Mononuclear cell (primary cell): ENCODE measurements around the gene NRARP. TPM values are rescaled to one million over a fixed set of nuclear protein-coding genes. Genes with fewer than 3 reads are reported as not detected.

Experiments used
- H3K27me3 ChIP-seq: 2 replicates; pipeline ENCODE4 v1.6.0; 2011; ENCODE audit warnings: low read length, control low read depth; ENCODE audit not compliant: insufficient read depth
- H3K4me1 ChIP-seq: 2 replicates; pipeline ENCODE4 v1.5.1; 2011; ENCODE audit warnings: mild to moderate bottlenecking, low read length, control low read depth; ENCODE audit not compliant: insufficient read depth
- H3K4me3 ChIP-seq: 2 replicates; pipeline ENCODE4 v1.5.1; 2011; ENCODE audit warnings: mild to moderate bottlenecking, low read length, moderate library complexity
- H3K9me3 ChIP-seq: 2 replicates; pipeline ENCODE4 v1.5.1; 2011; ENCODE audit warnings: low read depth, mild to moderate bottlenecking, control low read depth, low read length
- total RNA-seq: library from RNA; depleted of rRNA; stranded (reverse); fragments of >200 nt; gene quantifications from one replicate; pipeline ENCODE4 v1.2.3, GENCODE V29; 2012

Gene NRARP
- total RNA-seq, 1 donor: 1.8 TPM

DNA sequence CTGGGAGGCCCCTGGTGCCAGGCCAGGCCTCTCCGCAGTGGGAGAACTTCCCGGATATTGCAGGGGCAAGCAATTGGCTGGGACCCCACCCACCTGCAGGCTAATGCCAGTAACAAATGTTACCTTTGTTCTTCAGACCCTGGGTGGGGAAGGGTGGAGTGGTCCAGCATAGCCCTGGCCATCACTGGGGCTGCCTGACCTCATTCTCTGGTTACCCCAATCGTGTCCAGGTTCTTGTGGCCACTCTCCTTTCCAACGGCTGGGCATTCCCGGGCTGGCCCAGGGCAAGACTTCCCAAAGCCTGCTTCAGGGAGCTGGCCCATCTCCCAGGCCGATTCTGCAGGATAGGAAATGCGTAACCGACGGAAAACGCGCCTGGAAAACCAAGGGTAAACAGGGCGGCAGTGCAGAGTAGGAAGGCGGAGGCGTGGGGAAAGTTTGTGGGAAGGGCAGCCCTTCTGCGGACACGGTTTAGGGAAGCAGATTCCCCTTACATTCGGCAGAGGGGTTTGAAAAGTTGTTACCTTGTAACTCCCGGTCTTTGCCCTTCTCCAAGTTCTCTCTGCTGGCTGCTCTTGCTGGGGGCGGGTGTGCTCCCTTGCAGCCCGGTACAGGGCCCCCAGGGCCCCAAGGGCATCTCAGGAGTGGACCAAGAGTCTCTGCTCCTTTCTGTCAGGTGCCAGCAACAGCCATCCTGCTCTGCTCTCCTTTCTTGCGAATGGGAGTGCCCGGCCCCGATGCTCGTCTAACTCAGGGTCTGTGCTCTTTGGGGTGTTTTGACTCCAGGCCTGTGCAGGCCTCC lies 3.5 kb downstream of the NRARP start:
- Histone ChIP-seq H3K27me3 (peaks cover 68% of the 10 kb centered on the region), H3K4me1 (peaks cover 30% of the 10 kb centered on the region), H3K4me3 (no peak overlapping the region), H3K9me3 (no peaks in the 10 kb centered on the region)

DNA sequence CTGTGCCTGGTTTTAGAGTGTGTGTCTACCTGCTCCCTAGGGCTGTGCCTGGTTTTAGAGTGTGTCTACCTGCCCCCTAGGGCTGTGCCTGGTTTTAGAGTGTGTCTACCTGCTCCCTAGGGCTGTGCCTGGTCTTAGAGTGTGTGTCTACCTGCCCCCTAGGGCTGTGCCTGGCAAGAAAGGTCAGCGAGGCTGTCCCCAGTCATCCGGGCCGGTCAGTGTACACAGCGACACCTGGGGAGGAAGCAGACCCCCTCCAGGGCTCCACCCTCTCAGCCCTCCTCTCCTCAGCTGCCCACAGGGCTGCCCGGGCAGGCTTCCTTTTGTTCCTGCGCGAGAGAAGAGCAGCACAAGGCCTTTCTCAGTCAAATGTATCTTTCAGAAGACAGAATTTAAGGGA lies 4.1 kb downstream of the NRARP start:
- Histone ChIP-seq H3K9me3 (no peaks in the 10 kb centered on the region), H3K4me3 (no peak overlapping the region), H3K27me3 (peaks cover 64% of the 10 kb centered on the region), H3K4me1 (peaks cover 27% of the 10 kb centered on the region)

DNA sequence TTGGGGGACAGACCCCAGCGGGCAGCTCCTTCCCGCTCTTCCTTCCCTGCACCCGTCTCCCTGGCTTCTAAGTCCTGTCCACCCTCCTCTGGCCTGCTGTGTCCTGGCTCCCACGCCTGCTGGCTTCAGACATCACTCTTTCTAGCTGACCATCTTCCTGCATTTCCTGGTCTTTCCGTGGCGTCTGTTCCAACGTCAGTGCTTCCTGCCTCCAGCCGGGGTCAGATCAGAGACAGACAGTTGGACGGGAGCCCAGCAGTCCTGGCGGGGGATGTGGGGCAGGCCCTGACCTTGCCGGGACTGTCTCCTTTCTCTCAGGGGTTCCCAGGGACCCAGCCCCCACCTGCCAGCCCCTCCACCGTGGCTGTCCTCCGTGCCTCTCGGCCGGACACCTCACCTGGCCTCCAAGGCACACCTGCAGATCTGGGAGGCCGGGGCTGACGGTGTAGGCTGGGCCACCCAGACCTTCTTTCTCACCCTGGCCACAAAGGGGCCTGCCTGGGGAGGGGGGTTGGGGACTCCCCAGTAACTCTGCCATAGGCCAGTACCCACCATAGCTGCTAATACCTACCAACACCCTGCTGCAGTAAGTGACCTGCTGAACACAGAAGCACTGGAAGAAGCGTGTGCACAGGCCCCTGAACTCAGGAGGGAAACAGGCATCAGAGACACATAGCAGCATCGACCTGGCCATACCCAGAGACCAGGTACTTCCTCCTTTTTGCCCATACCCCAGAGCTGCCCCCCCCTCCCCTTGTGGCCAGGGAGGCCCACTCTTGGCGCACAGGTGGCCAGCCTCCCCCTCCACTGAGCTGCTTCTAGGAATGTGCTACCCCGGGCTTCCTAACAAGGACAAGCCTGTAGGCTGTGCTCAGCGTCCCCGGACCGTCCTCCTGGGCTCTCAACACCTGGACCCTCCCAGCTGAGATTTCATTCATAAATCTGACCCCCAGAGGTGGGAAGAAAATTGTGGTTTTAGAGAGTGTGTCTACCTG lies 5.1 kb downstream of the NRARP start:
- no peak overlapping the region for H3K4me3 ChIP-seq
- peaks cover 22% of the 10 kb centered on the region for H3K4me1 ChIP-seq
- no peaks in the 10 kb centered on the region for H3K9me3 ChIP-seq
- H3K27me3 ChIP-seq: peaks cover 63% of the 10 kb centered on the region

DNA sequence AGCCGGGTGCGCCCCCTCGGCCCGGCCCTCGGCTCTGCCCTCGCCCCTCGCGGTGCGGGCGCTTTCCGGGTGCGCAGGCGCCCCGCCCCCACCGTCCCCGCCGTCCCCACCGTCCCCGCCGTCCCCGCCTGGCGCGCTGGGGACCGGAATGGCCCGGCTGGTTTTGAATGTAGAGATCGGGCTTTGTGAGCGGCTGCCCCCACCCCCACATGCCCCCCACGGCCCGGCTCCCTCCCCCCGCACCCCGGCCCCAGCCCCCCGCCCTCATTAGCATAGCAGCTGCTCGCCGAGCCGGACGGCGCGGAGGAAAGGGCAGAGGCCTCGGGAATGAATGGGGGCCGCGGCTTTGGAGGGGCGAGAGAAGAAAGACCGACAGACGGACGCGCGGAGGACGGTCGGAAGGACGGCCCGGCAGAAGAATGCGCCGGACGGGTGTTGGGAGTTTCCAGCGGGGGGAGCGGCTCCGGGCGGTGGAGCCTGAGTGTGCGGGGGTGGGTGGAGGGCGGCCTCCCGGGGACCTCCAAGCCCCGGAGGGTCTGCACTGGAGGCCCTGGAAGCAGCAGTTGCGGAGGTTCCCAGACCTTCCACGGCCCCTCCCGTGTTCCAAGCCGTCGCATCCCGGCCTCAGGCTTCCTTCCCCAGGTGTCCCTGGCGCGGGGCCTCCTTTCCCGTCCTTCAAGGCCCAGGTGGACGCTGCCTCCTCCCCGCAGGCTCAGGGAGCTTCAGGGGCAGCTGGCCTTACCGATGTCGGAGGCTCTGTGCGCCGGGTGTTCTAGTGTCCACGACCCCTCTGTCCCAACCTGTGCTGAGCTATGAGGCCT lies 6.0 kb downstream of the NRARP start:
- peaks cover 63% of the 10 kb centered on the region for H3K27me3 ChIP-seq
- peaks cover 15% of the 10 kb centered on the region for H3K4me1 ChIP-seq
- no peak overlapping the region for H3K4me3 ChIP-seq
- no peaks in the 10 kb centered on the region for H3K9me3 ChIP-seq

DNA sequence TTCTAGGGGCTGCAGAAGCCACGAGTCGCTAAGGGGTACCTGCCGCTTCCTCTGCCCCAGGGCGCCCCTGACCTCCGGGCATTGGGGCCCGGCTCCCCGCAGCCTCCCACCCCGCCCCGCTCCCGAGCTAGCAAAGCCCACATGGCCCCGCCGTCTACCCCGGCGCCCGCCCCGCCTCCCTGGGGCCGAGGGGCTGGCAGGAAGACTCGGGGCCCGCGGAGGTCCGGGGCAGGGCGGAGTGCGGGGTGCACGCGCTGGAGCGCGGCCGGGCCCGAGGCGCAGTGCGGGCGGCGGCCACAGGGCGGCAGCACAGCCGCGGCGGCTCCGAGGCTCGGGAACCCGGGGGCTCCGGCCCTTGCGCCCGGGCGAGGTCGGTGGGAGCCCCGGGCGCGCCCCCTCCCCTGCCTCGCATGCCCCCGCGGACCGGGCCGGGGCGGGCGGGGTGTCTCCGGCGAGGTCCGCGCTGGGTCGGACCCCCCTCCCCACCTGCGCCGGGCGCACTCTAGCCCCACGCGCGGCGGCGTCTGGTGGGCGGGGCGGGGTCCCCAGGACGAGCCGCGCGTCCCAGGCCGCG lies 6.7 kb downstream of the NRARP start:
- H3K9me3 ChIP-seq: no peaks in the 10 kb centered on the region
- H3K4me1 ChIP-seq: peaks cover 9% of the 10 kb centered on the region
- H3K4me3 ChIP-seq: no peak overlapping the region
- peaks cover 57% of the 10 kb centered on the region for H3K27me3 ChIP-seq

DNA sequence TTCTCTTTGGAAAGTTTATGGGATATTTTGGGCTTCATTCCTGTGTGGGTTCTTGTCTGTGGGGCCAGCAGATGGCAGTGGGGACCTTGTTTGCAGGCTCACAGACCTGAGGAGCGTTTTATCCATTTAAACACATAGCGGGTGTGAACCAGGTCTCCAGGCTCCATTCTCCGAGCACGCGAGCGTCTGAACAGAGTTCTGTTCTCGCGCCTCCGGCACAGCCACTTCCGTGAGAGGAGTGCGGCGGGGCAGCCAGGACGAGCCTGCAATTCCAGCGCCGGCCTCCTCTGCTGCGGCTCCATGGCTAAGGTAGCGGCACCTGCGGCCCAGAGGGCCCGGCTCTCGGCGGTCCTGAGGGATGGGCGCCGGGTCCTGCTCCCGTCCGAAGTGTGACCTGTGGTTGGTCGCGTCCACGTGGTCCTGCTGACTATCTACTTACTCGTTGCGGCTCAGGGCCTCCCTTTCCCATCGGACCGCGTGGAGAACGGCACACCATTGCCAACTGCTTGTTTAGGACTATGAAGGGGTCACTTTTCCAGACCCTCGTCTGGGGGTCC lies 7.3 kb downstream of the NRARP start:
- no peak overlapping the region for H3K4me3 ChIP-seq
- peaks cover 9% of the 10 kb centered on the region for H3K4me1 ChIP-seq
- H3K27me3 ChIP-seq: peaks cover 51% of the 10 kb centered on the region
- H3K9me3 ChIP-seq: no peaks in the 10 kb centered on the region

DNA sequence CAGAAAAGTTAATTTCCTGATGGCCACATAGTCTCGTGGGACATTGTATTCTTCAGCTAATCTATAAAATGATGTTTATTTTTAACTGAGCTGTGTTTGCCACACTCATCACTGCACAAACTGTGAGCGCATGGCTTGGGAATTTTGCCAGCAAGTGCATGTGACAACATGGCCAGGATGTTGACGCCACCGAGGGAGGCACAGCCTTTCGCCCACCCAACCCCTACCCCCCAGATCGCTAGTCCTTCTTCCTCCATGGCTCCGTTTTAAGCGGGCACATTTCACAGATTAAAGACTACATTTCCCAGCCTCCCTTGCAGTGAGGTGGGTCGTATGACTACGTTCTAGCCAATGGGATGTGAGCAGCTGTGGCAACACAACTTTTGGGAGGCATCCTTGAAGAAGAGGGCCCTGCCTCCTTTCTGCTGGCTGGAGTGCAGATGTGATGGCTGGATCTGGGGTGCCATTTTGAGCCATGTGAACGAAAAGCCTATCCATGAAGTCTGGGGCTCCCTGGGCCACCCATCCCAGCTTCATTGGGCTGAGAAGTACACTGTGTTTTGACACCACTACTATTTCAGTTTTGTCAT lies 7.9 kb downstream of the NRARP start:
- Histone ChIP-seq H3K4me1 (peaks cover 9% of the 10 kb centered on the region), H3K27me3 (peaks cover 45% of the 10 kb centered on the region), H3K4me3 (no peak overlapping the region), H3K9me3 (no peaks in the 10 kb centered on the region)

DNA sequence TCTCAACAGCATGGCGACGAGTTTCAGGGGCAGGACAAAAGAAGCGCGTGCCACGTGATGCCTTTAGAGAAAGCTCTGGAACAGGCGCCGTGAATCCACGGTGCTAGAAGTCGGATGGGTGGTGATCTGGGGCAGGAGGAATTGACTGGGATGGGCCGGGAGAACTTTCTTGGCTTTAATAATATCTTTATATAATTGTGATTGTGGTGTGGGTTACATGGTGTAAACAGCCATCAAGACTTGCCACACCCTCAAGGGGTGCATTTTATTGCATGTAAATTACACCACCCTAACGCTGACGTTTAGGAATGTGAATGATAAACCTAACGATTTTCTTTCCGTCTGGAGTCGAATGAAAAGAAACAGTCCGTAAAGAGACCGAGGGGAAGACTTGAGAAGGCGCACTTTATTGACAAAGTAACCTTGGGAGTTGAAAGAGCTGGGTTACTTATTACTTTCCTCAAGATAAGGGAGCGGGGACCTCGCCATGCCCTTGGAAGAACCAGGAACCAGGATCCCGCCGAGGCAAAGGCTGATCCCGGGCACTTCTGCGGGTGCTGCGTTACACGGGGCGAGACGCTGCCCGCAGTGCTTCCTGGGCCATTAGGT lies 8.5 kb downstream of the NRARP start:
- H3K9me3 ChIP-seq: no peaks in the 10 kb centered on the region
- peaks cover 39% of the 10 kb centered on the region for H3K27me3 ChIP-seq
- peaks cover 9% of the 10 kb centered on the region for H3K4me1 ChIP-seq
- H3K4me3 ChIP-seq: no peak overlapping the region

DNA sequence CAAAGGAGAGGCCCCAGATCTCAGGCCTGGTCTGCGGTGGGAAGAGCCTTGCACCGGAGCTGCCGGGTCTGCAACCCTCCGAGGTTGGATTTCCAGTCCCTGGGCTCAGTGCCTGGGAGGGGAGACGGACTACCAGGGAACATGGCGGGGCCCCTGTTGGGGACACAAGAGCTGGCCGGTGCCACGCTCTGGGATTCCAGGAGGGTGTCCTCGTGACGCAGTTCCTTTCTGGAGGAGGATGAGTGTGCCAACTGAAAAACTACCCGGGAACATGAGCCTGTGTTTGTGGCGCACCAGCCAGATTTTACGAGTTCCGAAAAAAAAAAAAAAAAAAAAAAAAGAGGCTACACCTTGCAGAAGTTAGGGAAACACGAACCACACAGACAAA lies 9.0 kb downstream of the NRARP start:
- Histone ChIP-seq H3K27me3 (peaks cover 34% of the 10 kb centered on the region), H3K9me3 (no peaks in the 10 kb centered on the region), H3K4me1 (peaks cover 9% of the 10 kb centered on the region), H3K4me3 (no peak overlapping the region)

DNA sequence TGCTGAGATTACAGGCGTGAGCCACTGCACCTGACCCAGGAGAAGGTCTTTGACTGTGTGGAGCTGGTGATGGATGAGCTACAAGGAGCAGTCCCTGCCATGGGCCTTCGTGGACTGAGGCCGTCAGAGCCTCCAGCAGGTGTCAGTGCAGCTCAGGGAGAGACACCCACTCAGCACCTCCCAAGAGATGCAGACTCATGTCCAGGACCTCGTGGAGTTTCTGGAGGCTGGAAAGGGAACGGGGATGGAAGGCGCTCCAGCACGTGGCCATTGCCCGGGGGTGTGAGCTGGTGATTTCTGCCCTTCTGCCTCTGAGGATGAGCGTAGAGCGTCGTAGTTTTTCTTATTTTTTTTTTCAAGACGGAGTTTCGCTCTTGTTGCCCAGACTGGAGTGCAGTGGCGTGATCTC lies 15.1 kb downstream of the NRARP start:
- no peaks in the 10 kb centered on the region for H3K9me3 ChIP-seq
- no peaks in the 10 kb centered on the region for H3K27me3 ChIP-seq
- H3K4me3 ChIP-seq: no peak overlapping the region
- peaks cover 20% of the 10 kb centered on the region for H3K4me1 ChIP-seq

DNA sequence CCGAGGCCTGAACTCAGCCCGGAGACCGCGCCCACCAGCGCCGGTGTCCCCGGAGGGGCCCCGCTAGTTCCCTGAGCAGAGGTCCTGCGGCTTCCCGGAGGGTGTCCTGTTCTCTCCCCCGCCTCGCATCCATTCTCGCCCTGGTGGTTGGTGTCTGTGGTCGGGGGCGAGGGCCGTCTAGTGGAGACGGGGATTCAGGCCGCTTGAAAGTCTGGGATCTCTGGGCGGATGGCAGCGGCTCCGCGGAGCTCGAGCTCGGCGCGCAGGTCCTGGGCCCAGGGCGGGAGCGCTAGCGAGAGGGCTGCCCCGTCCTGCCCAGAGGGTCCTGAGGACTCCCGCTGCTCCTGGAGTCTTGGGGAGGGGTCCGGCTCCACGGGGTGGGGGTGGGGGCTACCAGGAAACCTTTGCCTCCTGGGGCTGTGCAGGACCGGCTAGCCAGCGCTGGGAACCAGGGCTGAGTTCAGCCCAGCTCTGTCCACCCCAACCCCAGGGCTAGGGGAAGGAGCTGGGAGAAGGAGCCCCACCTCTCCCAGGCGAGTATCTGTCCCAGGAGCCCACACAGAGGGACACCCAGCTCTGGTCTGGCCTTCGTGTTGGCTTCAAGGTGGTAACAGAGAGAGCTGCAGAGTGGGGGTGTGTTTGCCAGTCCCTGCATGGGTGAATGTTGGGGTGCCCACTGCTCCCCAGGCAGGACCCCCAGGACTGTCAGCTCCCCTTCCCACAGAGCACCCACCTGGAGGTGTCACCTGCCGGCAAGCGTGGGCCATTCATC lies 20.5 kb downstream of the NRARP start:
- Histone ChIP-seq H3K4me1 (peaks cover 62% of the 10 kb centered on the region), H3K9me3 (no peaks in the 10 kb centered on the region), H3K4me3 (no peak overlapping the region), H3K27me3 (no peaks in the 10 kb centered on the region)

DNA sequence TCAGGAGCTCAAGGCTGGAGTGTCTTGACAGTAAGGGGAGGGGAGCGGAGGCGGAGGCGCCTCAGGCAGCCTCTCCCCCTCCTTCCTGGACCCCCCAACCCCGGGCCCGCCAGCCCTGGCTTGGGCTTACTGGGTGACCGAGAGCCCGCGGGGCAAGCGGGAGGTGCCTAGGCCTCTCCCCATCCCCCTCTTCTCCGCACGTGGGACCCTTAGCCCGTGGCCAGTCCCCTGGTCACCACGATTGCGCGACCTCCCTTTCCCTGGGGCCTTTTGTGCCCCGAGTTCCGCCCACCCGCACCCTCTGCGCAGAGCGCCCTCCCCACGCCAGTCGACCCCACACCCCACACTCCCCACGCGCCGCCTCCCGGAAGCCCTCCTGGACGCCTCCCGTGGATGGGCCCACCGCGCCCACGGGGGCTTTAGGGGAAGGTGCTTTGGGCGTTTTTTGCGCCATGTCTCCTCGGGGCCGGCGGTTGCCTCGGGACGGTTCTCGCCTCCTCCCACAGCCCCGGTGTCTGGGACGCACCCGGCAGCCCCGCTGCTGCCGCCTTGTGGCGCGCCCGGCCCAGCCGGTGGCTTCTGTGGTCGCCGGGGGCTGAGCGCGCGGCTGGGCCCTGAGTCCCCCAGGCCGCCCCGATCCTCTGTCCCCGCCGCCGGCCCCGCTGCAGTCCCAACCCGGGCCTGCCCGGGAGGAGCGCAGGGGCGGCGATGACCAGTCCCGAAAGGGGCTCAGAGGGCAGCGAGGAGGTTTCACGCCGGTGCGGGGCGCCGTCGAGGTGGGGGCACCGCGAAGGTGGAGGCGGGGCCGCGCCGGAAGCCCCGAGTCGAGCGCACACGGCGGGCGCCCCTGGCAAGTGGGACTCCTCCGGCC lies 21.4 kb downstream of the NRARP start:
- Histone ChIP-seq H3K9me3 (no peaks in the 10 kb centered on the region), H3K27me3 (no peaks in the 10 kb centered on the region), H3K4me3 (no peak overlapping the region), H3K4me1 (peaks cover 64% of the 10 kb centered on the region)
